ENCODE results near the gene TRAT1. TPM values are rescaled to one million over a fixed set of nuclear protein-coding genes. Genes with fewer than 3 reads are reported as not detected.

TRAT1 gene
- total and polyA plus RNA-seq, 2 experiments from 2014 or later: not detected

GRCh38 chr3:108847187-108847586, 24.6 kb downstream of the TRAT1 start:
- Histone ChIP-seq H3K4me1 (ENCODE audit: insufficient read depth) (no peaks in the 10 kb centered on the region), H4K20me1 (replicated peaks; ENCODE audit: insufficient read depth) (no peaks in the 10 kb centered on the region), H3K4me2 (no peak overlapping the region), H3K27me3 (ENCODE audit: insufficient read depth) (no peaks in the 10 kb centered on the region), H3K4me3 (no peak overlapping the region), H3K79me2 (replicated peaks; ENCODE audit: insufficient read depth) (no peaks in the 10 kb centered on the region), H3F3A (replicated peaks; ENCODE audit: low read depth) (no peaks in the 10 kb centered on the region), H2AFZ (no peak overlapping the region), H3K9me2 (ENCODE audit: insufficient read depth) (no peaks in the 10 kb centered on the region), H3K36me3 (ENCODE audit: insufficient read depth) (no peaks in the 10 kb centered on the region), H3K27ac (ENCODE audit: low read depth) (no peak overlapping the region)
- no peaks in the 10 kb centered on the region for H3K36me3 Mint-ChIP-seq (ENCODE audit: low read depth)
- DNase-seq (ENCODE audit: low spot score) (no peak), ATAC-seq (no peak)
- H3K4me3 Mint-ChIP-seq: no peak overlapping the region
- H3K4me1 Mint-ChIP-seq: no peaks in the 10 kb centered on the region
- H3K27ac Mint-ChIP-seq: no peak overlapping the region
- no peaks in the 10 kb centered on the region for H3K9me3 Mint-ChIP-seq
- TF ChIP-seq NANOG (IDR thresholded peaks at IDR 0.05; ENCODE audit: borderline replicate concordance): no peak
- no peak for TF ChIP-seq ZNF462 (CRISPR knock-in tag; IDR thresholded peaks at IDR 0.05)
- TF ChIP-seq ETS1 (IDR thresholded peaks at IDR 0.05): no peak
- no peak for TF ChIP-seq ZNF331 (CRISPR knock-in tag; IDR thresholded peaks at IDR 0.05; ENCODE audit: low read depth)
- no peak for TF ChIP-seq POLR2AphosphoS5 (IDR thresholded peaks at IDR 0.05; ENCODE audit: low read depth)
- TF ChIP-seq EZH2 (IDR thresholded peaks at IDR 0.05; ENCODE audit: low read depth, unreplicated experiment): no peak
- no peak for TF ChIP-seq CTCF (conservative IDR thresholded peaks at IDR 0.05; ENCODE audit: low read depth in 2 of 2)
- no peak for TF ChIP-seq CREB1 (CRISPR knock-in tag; IDR thresholded peaks at IDR 0.05; ENCODE audit: low read depth)
- H3K27me3 Mint-ChIP-seq (ENCODE audit: insufficient read depth, low read depth, poor library complexity): no peaks in the 10 kb centered on the region
